Right atrium auricular region (tissue), 2 donors: ENCODE results near the gene CACNB3. TPM values are rescaled to one million over a fixed set of nuclear protein-coding genes. Genes with fewer than 3 reads are reported as not detected.
A peak's percentile ranks its signal among the peaks of the same experiment; 100 is the strongest.

ENCODE experiments used
- DNase-seq: peaks from one replicate; pipeline ENCODE4 v3.0.0-alpha.2; 2019; ENCODE audit warnings: low spot score
- H3K27ac ChIP-seq, 2 donors: fragments of 200-600 bp; sonication (generic); 1 replicate in 1 of 2; 2 replicates in 1 of 2; pipeline ENCODE4 v1.5.1; 2016 to 2019
- H3K27me3 ChIP-seq, 2 donors: fragments of 200-600 bp; sonication (generic); one replicate each; pipeline versions ENCODE4 v1.5.1 to v1.6.0; 2017 to 2019
- H3K36me3 ChIP-seq: fragments of 200-600 bp; sonication (generic); one replicate; pipeline ENCODE4 v1.5.1; 2016
- H3K4me1 ChIP-seq, 2 donors: fragments of 200-600 bp; sonication (generic); one replicate each; pipeline versions ENCODE4 v1.5.1 to v1.6.0; 2017 to 2019
- H3K4me3 ChIP-seq, 2 donors: fragments of 200-600 bp; sonication (generic); 1 replicate in 1 of 2; 2 replicates in 1 of 2; pipeline ENCODE4 v1.5.1; 2017 to 2019; ENCODE audit warnings: mild to moderate bottlenecking in 1 of 2, moderate library complexity in 1 of 2
- H3K9me3 ChIP-seq, 2 donors: fragments of 200-600 bp; sonication (generic); one replicate each; pipeline ENCODE4 v1.5.1; 2019
- total RNA-seq, 2 donors: library from RNA; depleted of rRNA; stranded (reverse); fragments of >200 nt; gene quantifications; one replicate each; pipeline ENCODE4 v1.1.0, GENCODE V29; 2016
- TF ChIP-seq, protein P1 (sequence below), 2 donors: fragments of 200-600 bp; sonication (generic); IDR thresholded peaks; one replicate each; pipeline ENCODE4 v1.5.1; 2019; ENCODE audit warnings: antibody characterized with exemption in 2 of 2

The CACNB3 gene
- total RNA-seq, 2 donors from 2014 or later, result 6.1 to 7.0 TPM

DNA sequence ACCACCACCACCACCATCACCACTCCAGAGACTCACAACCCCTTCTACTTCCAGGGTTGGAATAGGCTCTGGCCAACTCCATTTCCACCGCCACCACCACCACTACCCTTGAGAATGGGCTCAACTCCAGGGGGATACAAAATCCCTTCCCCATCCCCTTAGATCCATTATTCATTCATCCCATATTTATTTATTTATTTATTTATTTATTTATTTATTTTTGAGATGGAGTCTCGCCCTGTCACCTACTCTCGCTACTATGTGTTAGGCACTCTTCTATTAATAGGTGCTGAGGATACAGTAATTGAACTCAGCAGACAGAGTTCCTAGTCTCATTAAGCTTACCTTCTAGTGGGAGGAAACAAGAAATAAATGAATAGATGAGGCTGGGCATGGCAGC lies 24.6 kb upstream of the CACNB3 start:
- no peaks in the 10 kb centered on the region for H3K9me3 ChIP-seq
- DNase-seq, result no peak
- no peaks in the 10 kb centered on the region for H3K27me3 ChIP-seq
- TF ChIP-seq, protein P1, sequence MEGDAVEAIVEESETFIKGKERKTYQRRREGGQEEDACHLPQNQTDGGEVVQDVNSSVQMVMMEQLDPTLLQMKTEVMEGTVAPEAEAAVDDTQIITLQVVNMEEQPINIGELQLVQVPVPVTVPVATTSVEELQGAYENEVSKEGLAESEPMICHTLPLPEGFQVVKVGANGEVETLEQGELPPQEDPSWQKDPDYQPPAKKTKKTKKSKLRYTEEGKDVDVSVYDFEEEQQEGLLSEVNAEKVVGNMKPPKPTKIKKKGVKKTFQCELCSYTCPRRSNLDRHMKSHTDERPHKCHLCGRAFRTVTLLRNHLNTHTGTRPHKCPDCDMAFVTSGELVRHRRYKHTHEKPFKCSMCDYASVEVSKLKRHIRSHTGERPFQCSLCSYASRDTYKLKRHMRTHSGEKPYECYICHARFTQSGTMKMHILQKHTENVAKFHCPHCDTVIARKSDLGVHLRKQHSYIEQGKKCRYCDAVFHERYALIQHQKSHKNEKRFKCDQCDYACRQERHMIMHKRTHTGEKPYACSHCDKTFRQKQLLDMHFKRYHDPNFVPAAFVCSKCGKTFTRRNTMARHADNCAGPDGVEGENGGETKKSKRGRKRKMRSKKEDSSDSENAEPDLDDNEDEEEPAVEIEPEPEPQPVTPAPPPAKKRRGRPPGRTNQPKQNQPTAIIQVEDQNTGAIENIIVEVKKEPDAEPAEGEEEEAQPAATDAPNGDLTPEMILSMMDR (IDR thresholded peaks at IDR 0.05), result no peak
- H3K4me3 ChIP-seq, result no peak overlapping the region
- H3K36me3 ChIP-seq, result no peaks in the 10 kb centered on the region
- no peak overlapping the region for H3K27ac ChIP-seq
- peaks cover 0 to 13% of the 10 kb centered on the region in 2 donors for H3K4me1 ChIP-seq

DNA sequence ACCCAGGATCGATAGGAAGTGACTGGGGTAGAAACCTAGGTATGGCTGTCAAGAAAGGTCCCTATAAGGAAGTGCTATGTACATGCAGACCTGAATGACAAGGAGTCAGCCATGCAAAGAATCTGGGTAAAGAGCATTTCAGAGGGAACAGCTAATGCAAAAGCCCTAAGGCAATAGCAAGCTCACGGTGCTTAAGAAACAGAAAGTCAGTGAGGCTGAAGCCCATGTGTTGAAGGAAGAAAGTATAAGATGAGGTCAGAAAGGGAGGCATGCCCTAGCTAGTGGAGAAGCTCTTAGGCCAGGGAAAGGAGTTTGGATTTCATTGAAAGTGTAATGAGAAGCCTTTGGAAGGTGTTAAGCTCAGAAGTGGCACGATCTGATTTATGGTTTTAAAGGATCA lies 23.4 kb upstream of the CACNB3 start:
- H3K27me3 ChIP-seq, result no peaks in the 10 kb centered on the region
- TF ChIP-seq, protein P1 (IDR thresholded peaks at IDR 0.05), result no peak
- no peaks in the 10 kb centered on the region for H3K36me3 ChIP-seq
- no peak for DNase-seq
- no peak overlapping the region for H3K27ac ChIP-seq
- no peak overlapping the region for H3K4me3 ChIP-seq
- peaks cover 0 to 8% of the 10 kb centered on the region in 2 donors for H3K4me1 ChIP-seq
- no peaks in the 10 kb centered on the region for H3K9me3 ChIP-seq

DNA sequence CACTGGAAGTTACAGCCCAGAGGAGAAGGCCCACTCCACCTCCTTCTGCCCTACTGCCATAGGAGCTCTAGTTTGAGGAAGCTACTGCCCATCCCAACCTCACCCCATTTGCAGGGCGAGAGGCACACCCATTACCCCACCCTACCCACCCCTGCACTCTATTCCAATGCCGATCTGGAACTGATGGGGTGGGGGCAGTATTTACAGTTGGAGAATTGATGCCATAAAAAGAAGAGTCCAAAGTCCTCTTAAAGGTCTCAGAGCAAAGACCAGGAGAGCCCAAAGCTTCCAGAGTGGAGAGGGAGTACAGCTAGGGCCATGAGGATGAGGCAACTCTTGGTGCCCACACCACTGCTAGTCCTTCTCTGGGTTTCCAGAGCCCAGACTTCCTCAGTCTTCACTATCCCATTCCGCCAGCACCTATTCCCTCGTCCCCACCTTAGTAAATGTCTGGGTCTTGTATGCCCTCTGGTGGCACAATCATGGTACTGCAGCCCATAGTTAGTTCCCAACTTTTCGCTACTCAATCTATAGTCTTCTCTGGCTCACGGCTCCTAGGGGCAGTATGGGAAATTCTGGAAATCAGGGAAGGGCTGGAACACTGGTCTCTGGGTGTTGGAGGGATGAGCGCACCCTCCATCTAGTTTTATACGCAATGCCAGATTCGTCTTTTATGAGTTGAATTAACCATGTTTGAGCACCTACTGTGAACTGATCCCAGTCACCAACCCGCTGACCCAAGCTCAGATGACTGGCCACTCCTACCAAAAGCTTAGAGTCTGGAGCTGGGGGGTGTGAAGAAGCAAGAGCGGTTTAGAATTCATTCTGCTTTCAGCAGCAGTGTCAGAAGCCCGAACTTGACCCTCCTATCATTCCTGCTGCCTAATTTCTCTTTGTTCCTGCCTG lies 22.5 kb upstream of the CACNB3 start:
- H3K4me3 ChIP-seq, result no peak overlapping the region

DNA sequence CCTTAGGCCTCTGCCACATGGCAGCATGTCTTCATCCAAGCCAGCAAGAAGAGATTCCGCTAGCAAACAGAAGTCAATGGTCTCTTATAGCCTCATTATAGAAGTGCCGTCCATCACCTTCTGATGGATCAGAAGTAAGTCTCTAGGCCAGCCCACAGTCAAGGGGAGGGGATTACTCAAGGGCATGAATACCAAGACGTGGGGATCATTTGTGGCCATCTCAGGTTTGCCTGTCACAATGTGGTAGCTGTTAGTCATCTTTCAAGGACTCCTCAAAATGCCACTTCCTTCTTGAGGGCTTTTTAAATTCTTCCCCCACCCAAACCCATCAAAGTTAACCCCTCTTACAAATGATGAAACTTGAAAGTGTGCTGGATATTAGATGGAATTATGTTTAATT lies 21.3 kb upstream of the CACNB3 start:
- no peaks in the 10 kb centered on the region for H3K36me3 ChIP-seq
- TF ChIP-seq, protein P1 (IDR thresholded peaks at IDR 0.05), result no peak
- no peak overlapping the region for H3K4me3 ChIP-seq
- peaks cover 0 to 5% of the 10 kb centered on the region in 2 donors for H3K4me1 ChIP-seq
- no peak for DNase-seq
- H3K27me3 ChIP-seq, result no peaks in the 10 kb centered on the region
- no peaks in the 10 kb centered on the region for H3K9me3 ChIP-seq
- no peak overlapping the region for H3K27ac ChIP-seq

More for the DNA sequence above, 22.5 kb upstream of the CACNB3 start:
- TF ChIP-seq, protein P1 (IDR thresholded peaks at IDR 0.05), result peak; percentile 89 to 96
- Histone ChIP-seq H3K9me3 (no peaks in the 10 kb centered on the region), H3K27ac (no peak overlapping the region), H3K36me3 (no peaks in the 10 kb centered on the region), H3K4me1 (peaks cover 0 to 5% of the 10 kb centered on the region in 2 donors), H3K27me3 (no peaks in the 10 kb centered on the region)
- DNase-seq, result peak; percentile 89

DNA sequence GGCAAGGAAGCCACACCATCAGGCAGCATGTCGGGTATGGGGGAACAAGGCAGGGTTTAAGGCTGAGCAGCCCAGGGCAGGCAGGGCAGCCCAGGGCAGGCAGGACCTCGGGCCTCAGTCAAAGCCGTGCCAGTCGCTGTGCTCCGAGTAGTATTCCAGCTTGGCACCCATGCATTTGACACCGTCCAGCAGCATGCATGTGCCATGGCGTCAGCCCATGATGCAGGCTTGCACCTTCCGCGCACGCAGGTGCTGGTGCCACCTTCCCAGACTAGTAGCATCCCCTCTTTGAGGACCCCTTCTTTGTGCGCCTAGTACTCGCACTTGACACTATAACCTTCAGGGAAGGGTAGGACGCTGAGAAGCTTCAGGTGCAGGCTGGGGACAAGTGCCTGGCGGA lies 17.8 kb upstream of the CACNB3 start:
- Histone ChIP-seq H3K27ac (no peak overlapping the region), H3K4me1 (peaks cover 0 to 4% of the 10 kb centered on the region in 2 donors), H3K36me3 (no peaks in the 10 kb centered on the region), H3K9me3 (no peaks in the 10 kb centered on the region), H3K4me3 (no peak overlapping the region), H3K27me3 (no peaks in the 10 kb centered on the region)
- TF ChIP-seq, protein P1 (IDR thresholded peaks at IDR 0.05), result no peak
- no peak for DNase-seq
